H1 (cell line): ENCODE data around the gene PTGDR2. TPM values are rescaled to one million over a fixed set of nuclear protein-coding genes. Genes with fewer than 3 reads are reported as not detected.

ENCODE experiments used
- ATF3 ChIP-seq: IDR thresholded peaks from 2 replicates; pipeline ENCODE4 v1.6.1; 2011; ENCODE audit warnings: low read depth, mild to moderate bottlenecking, low read length; ENCODE audit not compliant: insufficient read depth
- CBX8 ChIP-seq: fragments of 300-800, 300-1000 bp; sonication (generic); IDR thresholded peaks from 2 replicates; pipeline ENCODE4 v1.7.1; 2016; ENCODE audit warnings: low read depth, low read length, borderline replicate concordance
- EP300 ChIP-seq, 2 experiments: IDR thresholded peaks; 1 replicate in 1 of 2; 2 replicates in 1 of 2; pipeline ENCODE4 v1.6.1; 2011 to 2012; ENCODE audit warnings: low read depth in 2 of 2, low read length in 2 of 2, mild to moderate bottlenecking in 2 of 2, borderline replicate concordance in 1 of 2, inconsistent platforms in 1 of 2, moderate library complexity in 1 of 2
- GTF2F1 ChIP-seq: IDR thresholded peaks from 2 replicates; pipeline ENCODE4 v1.6.1; 2012; ENCODE audit warnings: low read depth, low read length, improper control_type of control experiment, borderline replicate concordance
- MAFK ChIP-seq: IDR thresholded peaks from 2 replicates; pipeline ENCODE4 v1.6.1; 2012; ENCODE audit warnings: low read depth, mild to moderate bottlenecking, improper control_type of control experiment, low read length
- SUZ12 ChIP-seq: fragments of 200-600 bp; sonication (generic); IDR thresholded peaks from 2 replicates; pipeline ENCODE4 v1.6.1; 2012; ENCODE audit warnings: mild to moderate bottlenecking, inconsistent platforms, low read length, moderate library complexity, mixed read lengths
- polyA plus RNA-seq, 7 experiments: library from polyadenylated mRNA; depleted of rRNA in 3 of 7; stranded (reverse) in 5 of 7; unstranded in 2 of 7; fragments of >200 nt in 5 of 7; fragments of 200-250 nt in 2 of 7; gene quantifications; 1 replicate in 5 of 7; 2 replicates in 1 of 7; 4 replicates in 1 of 7; pipeline versions ENCODE4 v1.2.1 to v1.2.3, GENCODE V29; 2011 to 2013; ENCODE audit warnings: missing spikeins in 2 of 7, mixed read lengths in 2 of 7
- total RNA-seq: library from RNA; stranded (reverse); fragmentation: NEBNext Ultra II Directional; extraction: Animal tissue kit (Norgen Biotek cat#: 25700); gene quantifications from 2 replicates; pipeline ENCODE4 v1.2.1, GENCODE V29; 2021

The PTGDR2 gene
- total and polyA plus RNA-seq, 2 of the 8 experiments (the other 6 are each of a cell fraction or from before 2014, with no cell fraction given) = 0.20 TPM; not detected in 1

DNA sequence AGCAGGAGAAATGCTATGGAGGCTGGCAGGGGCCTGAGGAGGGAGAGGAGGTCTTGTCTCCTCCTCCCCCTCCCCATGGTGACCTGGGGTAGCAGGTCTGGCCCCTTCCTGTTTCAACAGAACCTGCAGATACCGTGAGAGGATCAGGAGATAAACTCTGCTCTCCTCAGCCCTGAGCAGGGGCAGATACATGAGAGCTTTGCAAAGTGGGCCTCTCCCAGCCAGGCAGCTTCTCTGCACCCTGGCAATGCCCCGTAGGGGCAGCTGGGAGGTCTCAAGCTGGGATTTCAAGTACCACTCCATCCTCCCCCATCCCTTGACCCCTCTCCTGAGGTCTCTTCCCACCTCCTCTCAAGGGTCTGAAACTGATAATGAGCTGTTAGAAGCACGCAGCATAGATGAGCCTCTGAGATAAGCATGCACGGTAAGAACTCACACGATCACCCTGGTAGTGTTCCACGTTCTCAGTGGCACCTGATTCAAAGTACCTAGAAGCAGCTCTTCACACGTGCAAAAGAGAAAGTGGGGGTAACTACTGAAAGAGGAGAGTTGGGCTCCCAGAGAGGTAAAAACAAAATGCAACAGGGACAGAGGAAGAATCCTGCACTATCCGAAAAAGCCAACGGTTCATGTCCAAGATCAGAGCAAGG is 18.8 kb downstream of the PTGDR2 start (continued):
- TF ChIP-seq MAFK = no peak
- no peak for TF ChIP-seq GTF2F1
- no peak for TF ChIP-seq EP300 (IDR thresholded peaks at IDR 0.05; ENCODE audit: borderline replicate concordance in 1 of 2, low read depth in 2 of 2, low read length in 2 of 2)
- no peak for TF ChIP-seq SUZ12
- no peak for TF ChIP-seq ATF3
- TF ChIP-seq CBX8 = no peak
